Neuronal stem cell (in vitro differentiated cells): ENCODE results near the gene FKBP4.

ENCODE experiments used
- DNase-seq: peaks from one replicate; pipeline ENCODE4 v3.0.0-alpha.2; 2013; ENCODE audit warnings: low spot score
- H2AFZ ChIP-seq: one replicate; pipeline ENCODE4 v1.6.1; 2013; ENCODE audit warnings: mild to moderate bottlenecking, low read length, inconsistent platforms
- H2AK5ac ChIP-seq: 2 replicates; pipeline ENCODE4 v1.6.1; 2013; ENCODE audit warnings: low read depth, mild to moderate bottlenecking, inconsistent platforms, low read length, moderate library complexity, mixed read lengths
- H2BK120ac ChIP-seq: 2 replicates; pipeline ENCODE4 v1.6.1; 2013; ENCODE audit warnings: low read depth, mild to moderate bottlenecking, inconsistent platforms, low read length, moderate library complexity, mixed read lengths
- H2BK12ac ChIP-seq: one replicate; pipeline ENCODE4 v1.6.1; 2013; ENCODE audit warnings: low read length, inconsistent platforms
- H2BK15ac ChIP-seq: 2 replicates; pipeline ENCODE4 v1.6.1; 2013; ENCODE audit warnings: mild to moderate bottlenecking, low read length, inconsistent platforms, mixed read lengths
- H2BK5ac ChIP-seq: one replicate; pipeline ENCODE4 v1.6.1; 2013; ENCODE audit warnings: inconsistent platforms, mild to moderate bottlenecking, low read length, moderate library complexity
- H3K14ac ChIP-seq: one replicate; pipeline ENCODE4 v1.6.1; 2013; ENCODE audit warnings: low read length, inconsistent platforms
- H3K18ac ChIP-seq: 2 replicates; pipeline ENCODE4 v1.6.1; 2013; ENCODE audit warnings: low read length, inconsistent platforms
- H3K23ac ChIP-seq: 2 replicates; pipeline ENCODE4 v1.6.1; 2013; ENCODE audit warnings: low read depth, mild to moderate bottlenecking, mixed read lengths, low read length, inconsistent platforms; ENCODE audit not compliant: poor library complexity
- H3K27ac ChIP-seq: replicated peaks from 3 replicates; pipeline ENCODE4 v1.5.1; 2013; ENCODE audit warnings: low read length, inconsistent platforms
- H3K27me3 ChIP-seq, 3 experiments: 2 replicates each; pipeline ENCODE4 v1.6.1; 2013; ENCODE audit warnings: low read length in 3 of 3, mild to moderate bottlenecking in 2 of 3, inconsistent platforms in 1 of 3, low read depth in 1 of 3, mixed read lengths in 1 of 3, moderate library complexity in 1 of 3; ENCODE audit not compliant: control insufficient read depth in 3 of 3, insufficient read depth in 3 of 3
- H3K36me3 ChIP-seq, 2 donors: replicated peaks in 1 of 2; 2 replicates each; pipeline ENCODE4 v1.6.1; 2013; ENCODE audit warnings: low read length in 2 of 2; ENCODE audit not compliant: control insufficient read depth in 2 of 2, insufficient read depth in 2 of 2
- H3K4ac ChIP-seq: 2 replicates; pipeline ENCODE4 v1.6.1; 2013; ENCODE audit warnings: inconsistent platforms, mild to moderate bottlenecking, low read length, moderate library complexity
- H3K4me1 ChIP-seq, 2 donors: 1 replicate in 1 of 2; 2 replicates in 1 of 2; pipeline ENCODE4 v1.6.1; 2013; ENCODE audit warnings: low read length in 2 of 2, low read depth in 1 of 2; ENCODE audit not compliant: control insufficient read depth in 2 of 2, insufficient read depth in 1 of 2
- H3K4me2 ChIP-seq: one replicate; pipeline ENCODE4 v1.6.1; 2013; ENCODE audit warnings: mild to moderate bottlenecking, low read length, inconsistent platforms; ENCODE audit not compliant: insufficient read depth, poor library complexity, severe bottlenecking
- H3K4me3 ChIP-seq, 2 donors: 2 replicates each; pipeline ENCODE4 v1.5.1; 2013; ENCODE audit warnings: low read length in 2 of 2, mild to moderate bottlenecking in 2 of 2, inconsistent platforms in 1 of 2, moderate library complexity in 1 of 2
- H3K79me1 ChIP-seq: one replicate; pipeline ENCODE4 v1.6.1; 2013; ENCODE audit warnings: low read depth, mild to moderate bottlenecking, inconsistent platforms, low read length, moderate library complexity
- H3K9ac ChIP-seq: one replicate; pipeline ENCODE4 v1.6.1; 2013; ENCODE audit warnings: mild to moderate bottlenecking, low read depth, low read length, inconsistent platforms; ENCODE audit not compliant: poor library complexity
- H3K9me3 ChIP-seq, 2 donors: replicated peaks in 1 of 2; 2 replicates each; pipeline versions ENCODE3 to v1.6.1; 2013; ENCODE audit warnings: low read length in 2 of 2, mild to moderate bottlenecking in 2 of 2, inconsistent platforms in 1 of 2, low read depth in 1 of 2, mixed read lengths in 1 of 2, moderate library complexity in 1 of 2; ENCODE audit not compliant: control insufficient read depth in 2 of 2, insufficient read depth in 1 of 2
- H4K8ac ChIP-seq: one replicate; pipeline ENCODE4 v1.6.1; 2013; ENCODE audit warnings: low read depth, mild to moderate bottlenecking, inconsistent platforms, low read length, moderate library complexity
- H4K91ac ChIP-seq: one replicate; pipeline ENCODE4 v1.6.1; 2013; ENCODE audit warnings: low read length, low read depth, mild to moderate bottlenecking, inconsistent platforms; ENCODE audit not compliant: poor library complexity
- WGBS, 2 donors: extraction: QIAGEN DNeasy Blood & Tissue Kit; methylation state at CpG; one replicate each; pipeline ENCODE4 v1.1.7; 2013; ENCODE audit warnings: missing lambda C conversion rate in 2 of 2, mixed read lengths in 1 of 2; ENCODE audit not compliant: insufficient read length in 2 of 2, insufficient replicate concordance in 1 of 2; ENCODE audit errors: extremely low coverage in 2 of 2; 5-methylcytosine and 5-hydroxymethylcytosine counted together

Gene FKBP4

DNA sequence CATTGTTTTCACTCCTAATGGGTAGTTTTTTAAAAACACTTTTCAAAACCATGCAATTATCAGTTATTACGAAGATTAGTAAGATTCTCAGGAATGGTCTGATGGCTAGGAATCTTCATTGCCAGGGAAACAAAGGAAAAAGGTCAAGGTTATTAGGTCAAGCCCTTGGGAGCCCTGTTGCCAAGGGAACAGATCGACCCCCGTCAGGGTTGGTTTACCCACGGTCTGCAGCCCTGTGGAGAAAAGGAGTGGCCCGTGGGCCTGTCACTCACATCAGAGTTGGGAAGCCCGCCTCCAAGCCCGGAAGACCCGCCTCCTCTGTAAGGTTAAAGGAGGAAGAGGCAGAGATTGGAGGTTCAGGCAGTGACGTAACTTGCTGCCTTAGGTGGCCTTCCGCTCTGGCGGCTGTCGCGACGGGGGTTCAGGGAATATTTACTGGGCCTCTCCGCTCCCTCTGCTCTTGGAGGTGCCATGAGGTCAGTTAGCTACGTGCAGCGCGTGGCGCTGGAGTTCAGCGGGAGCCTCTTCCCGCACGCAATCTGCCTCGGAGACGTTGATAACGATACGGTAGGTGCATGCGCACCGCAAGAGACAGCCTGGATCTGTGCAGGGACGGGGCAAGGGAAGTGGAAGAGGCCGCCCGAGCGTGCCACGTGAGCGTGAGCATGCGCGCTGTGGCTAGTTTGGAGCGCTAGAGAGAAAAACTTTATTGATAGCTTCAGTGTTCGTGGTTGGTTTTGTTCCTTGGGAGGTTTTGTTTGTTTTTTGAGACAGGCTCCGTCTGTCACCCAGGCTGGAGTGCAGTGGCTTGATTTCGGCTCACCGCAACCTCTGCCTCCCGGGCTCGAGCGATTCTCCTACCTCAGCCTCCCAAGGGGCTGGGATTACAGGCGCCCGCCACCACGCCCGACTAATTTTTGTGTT, 17.8 kb downstream of the FKBP4 start, which contains the start of gene ITFG2:
ITFG2 (plus strand) TSS at position 379 of the 924 bp plus-strand sequence; CDS start at position 472, 93 bp downstream.
- H3K14ac ChIP-seq: peak within 1 kb of the TSS; percentile 100
- peak; percentile 98 for DNase-seq

DNA sequence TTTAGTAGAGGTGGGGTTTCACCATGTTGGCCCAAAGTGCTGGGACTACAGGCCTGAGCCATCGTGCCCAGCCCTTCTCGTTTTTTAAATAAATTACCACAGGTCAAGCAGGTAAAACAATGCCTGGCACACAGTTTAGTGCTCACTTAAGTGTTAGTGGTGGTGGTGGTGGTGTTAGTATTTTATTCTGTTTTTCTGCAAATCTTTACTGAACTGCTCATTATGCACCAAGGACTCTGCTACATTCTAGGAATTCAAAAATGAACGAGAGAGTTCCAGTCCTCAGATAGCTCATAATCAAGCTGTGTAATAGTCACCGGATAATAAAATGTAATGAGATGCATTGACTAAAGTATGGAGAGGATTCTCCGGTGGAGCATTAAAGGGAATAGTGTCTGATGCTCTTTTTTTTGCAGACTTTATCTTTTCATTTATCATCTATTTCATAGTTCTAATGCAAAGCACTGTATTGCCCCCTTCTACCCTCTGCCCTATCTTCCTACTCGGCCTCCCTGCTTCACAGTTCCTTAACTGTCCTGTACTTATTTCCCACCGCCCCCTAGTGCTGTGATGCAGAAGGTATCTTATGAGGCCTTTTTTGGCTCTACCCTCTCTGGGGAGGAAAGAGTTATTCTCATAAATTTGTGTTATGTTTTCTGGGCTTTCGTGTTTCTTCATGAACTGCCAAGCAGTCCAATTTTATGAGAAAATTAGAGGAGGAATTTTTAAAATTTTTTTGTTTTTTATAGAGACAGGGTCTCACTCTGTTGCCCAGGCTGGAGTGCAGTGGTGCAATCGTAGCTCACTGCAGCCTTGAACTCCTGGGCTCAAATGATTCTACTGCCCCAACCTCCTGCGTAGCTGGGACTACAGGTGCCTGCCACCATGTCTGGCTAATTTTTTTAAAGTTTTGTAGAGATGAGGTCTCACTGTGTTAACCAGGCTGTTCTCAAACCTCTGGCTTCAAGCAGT, 18.7 kb downstream of the FKBP4 start:
- Histone ChIP-seq H2BK12ac (no peak overlapping the region), H3K36me3 (peaks cover 9 to 21% of the 10 kb centered on the region in 2 donors), H3K4me3 (peak overlapping the region; percentile 77 to 96), H3K4me2 (peak overlapping the region; percentile 79), H3K9ac (no peak overlapping the region), H3K23ac (no peak overlapping the region), H2BK120ac (no peak overlapping the region), H4K8ac (no peak overlapping the region), H3K27ac (peak overlapping the region; percentile 95), H2BK15ac (no peak overlapping the region), H2AFZ (peak overlapping the region; percentile 92), H3K14ac (no peak overlapping the region), H3K9me3 (no peaks in the 10 kb centered on the region), H4K91ac (no peak overlapping the region), H2AK5ac (no peak overlapping the region), H3K27me3 (no peaks in the 10 kb centered on the region), H3K4ac (no peak overlapping the region), H3K79me1 (no peaks in the 10 kb centered on the region), H3K18ac (no peak overlapping the region), H3K4me1 (peaks cover 0 to 6% of the 10 kb centered on the region in 2 donors), H2BK5ac (no peak overlapping the region)
- WGBS, 2 donors: no CpG with 5 or more reads among the region's 10 CpGs
- DNase-seq: no peak

More for the DNA sequence above, 17.8 kb downstream of the FKBP4 start, which contains the start of gene ITFG2:
- Histone ChIP-seq H4K8ac (no peak within 1 kb of the TSS), H2BK5ac (no peak within 1 kb of the TSS), H3K23ac (peak within 1 kb of the TSS; percentile 100), H3K4me3 (peak within 1 kb of the TSS; percentile 77 to 96), H3K4me2 (peak within 1 kb of the TSS; percentile 79), H2BK12ac (no peak within 1 kb of the TSS), H3K27me3 (no peaks in the 10 kb centered on the region), H3K9me3 (no peaks in the 10 kb centered on the region), H2AFZ (peak within 1 kb of the TSS; percentile 92), H2BK120ac (no peak within 1 kb of the TSS), H2AK5ac (no peak within 1 kb of the TSS), H3K36me3 (peaks cover under 1 to 12% of the 10 kb centered on the region in 2 donors), H3K18ac (peak within 1 kb of the TSS; percentile 100), H3K4ac (no peak within 1 kb of the TSS), H3K4me1 (peaks cover 0 to 6% of the 10 kb centered on the region in 2 donors), H3K9ac (peak within 1 kb of the TSS; percentile 99), H3K27ac (peak within 1 kb of the TSS; percentile 95), H3K79me1 (no peaks in the 10 kb centered on the region), H4K91ac (no peak within 1 kb of the TSS), H2BK15ac (no peak within 1 kb of the TSS)
- WGBS, 2 donors: no CpG with 5 or more reads among the region's 48 CpGs

DNA sequence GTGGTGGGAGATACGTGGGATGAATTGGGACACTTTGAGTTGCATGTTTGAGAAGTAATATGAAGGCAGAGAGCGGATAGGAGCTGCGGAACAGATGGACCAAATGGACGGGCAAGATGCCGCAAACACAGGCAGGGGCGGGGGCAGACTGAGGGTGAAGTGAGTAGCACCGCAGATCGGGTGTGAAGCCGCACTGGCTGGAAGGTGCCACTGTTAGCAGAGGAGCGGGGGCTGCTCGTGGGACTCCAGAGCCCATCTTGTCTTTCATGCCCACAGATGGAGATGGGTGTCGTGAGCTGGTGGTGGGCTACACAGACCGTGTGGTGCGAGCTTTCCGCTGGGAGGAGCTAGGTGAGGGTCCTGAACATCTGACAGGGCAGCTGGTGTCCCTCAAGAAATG, 25.0 kb downstream of the FKBP4 start:
- no peak for DNase-seq
- Histone ChIP-seq H2BK12ac (no peak overlapping the region), H3K18ac (peak overlapping the region; percentile 16), H4K91ac (no peak overlapping the region), H3K23ac (peak overlapping the region; percentile 53), H3K14ac (no peak overlapping the region), H4K8ac (no peak overlapping the region), H3K4me3 (no peak overlapping the region), H3K4me1 (peaks cover 5 to 7% of the 10 kb centered on the region in 2 donors), H3K9me3 (no peaks in the 10 kb centered on the region), H2BK5ac (no peak overlapping the region), H3K4me2 (no peak overlapping the region), H3K27me3 (no peaks in the 10 kb centered on the region), H2BK120ac (no peak overlapping the region), H2BK15ac (no peak overlapping the region), H2AK5ac (no peak overlapping the region), H3K4ac (no peak overlapping the region), H3K9ac (no peak overlapping the region), H3K36me3 (peaks cover 38 to 80% of the 10 kb centered on the region in 2 donors), H3K27ac (no peak overlapping the region), H2AFZ (no peak overlapping the region), H3K79me1 (no peaks in the 10 kb centered on the region)
- no CpG with 5 or more reads among the region's 15 CpGs for WGBS, 2 donors
